Fibroblast of skin of back (primary cell): Measurements from ENCODE around the gene MAP2K6.

Experiments used
- DNase-seq: peaks from one replicate; pipeline ENCODE4 v3.0.0-alpha.2; 2013

The MAP2K6 gene

DNA sequence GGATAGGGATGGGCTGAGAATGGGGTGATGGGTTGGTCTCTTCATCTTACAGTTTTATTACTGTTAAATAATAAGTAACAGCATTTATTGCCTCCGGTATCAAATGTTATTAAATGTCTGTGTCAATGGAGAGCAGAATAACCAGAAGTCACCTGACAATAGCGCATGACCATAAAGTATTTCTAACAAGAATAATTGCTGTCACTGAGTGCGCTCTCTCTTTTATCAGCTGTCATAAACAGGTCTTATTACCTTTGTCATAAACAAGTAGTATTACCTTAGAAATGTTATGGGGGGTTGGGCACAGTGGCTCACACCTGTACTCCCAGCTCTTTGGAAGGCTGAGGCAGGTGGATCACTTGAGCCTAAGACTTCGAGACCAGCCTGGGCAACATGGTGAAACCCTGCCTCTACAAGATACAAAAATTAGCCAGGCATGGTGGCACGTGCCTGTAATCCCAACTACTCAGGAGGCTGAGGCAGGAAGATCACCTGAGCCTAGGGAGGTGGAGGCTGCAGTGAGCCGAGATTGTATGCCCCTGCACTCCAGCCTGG, 120.6 kb downstream of the MAP2K6 start:
- no peak for DNase-seq

DNA sequence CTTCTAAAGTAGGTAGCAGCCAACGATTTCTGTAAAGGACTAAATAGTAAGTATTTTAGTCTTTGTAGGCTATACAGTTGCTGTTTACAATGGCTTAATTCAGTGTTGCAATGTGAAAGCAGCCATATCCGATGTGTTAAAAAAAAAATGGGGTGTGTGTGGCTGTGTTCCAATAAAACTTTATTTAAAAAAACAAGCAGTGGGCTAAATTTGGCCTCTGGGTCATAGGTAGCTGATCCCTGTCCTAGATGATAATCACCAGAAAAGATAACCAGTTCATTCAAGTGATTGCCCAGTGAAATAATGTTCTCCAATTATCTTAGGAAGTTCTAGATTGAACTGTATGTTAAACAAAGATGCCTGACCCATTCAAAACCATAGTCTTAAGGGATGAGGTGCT, 124.3 kb downstream of the MAP2K6 start:
- DNase-seq, result no peak

DNA sequence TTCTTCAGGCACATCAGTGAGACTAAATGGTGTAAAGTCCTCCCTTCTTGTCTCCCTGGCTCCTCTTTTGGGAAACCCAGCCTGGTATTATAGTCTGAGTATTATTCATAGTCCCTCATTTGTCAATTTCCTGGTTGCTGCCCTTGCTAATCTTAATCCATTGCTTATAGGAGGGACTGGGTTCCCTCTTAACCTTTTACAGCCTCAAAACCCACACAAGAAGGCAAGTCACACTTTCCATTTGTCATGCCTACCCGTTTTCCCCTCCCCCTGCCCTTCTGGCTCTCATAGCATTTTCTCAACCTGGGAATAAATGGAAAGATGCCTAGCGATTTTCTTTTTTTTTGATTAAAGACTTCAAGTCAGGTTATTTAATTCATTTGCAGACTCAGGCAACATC, 124.8 kb downstream of the MAP2K6 start:
- no peak for DNase-seq

DNA sequence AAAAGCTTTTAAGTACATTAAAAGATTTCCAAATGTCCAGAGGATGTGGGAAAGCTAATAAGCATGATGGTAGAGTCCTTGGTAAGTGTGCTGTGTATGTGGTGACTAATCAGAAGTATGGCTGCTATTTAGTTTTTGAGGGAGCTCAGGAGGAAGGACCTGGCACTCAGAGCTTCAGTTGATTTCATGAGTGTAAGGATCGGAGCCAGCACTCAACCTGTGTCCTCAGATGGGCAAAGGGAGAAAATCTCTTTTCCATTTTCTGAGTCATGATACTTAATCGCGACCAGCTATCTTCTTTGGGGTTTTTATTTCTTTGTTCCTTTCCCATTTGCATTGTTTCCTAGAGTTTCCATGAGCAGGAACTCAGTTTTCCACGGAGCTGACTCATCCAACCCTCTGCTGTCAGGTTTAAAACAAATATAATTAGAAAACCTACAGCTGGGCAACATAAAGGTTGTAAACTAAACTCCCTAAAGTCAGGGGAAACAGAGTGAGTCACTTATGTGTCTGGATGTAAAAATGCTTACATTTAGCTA, 125.4 kb downstream of the MAP2K6 start:
- DNase-seq, result peak; percentile 41

DNA sequence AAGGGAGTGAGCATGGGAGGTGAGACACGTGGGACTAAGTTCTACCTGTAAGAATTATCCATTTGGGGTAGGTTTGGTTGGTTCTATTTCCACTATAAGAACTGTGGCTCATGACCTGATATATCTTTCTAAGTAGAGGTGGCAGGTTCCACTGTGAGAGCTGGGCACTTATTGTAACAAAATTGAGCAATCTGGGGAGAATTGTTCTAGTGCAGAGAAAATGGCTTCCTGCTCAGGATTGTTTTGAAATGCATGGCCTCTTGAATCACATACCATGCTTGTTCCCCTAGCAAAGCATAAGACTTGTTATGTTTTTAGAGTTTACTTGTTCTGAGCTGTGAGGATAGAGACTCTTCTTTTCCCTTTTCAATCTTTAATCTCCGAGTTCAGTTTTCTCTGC, 125.9 kb downstream of the MAP2K6 start:
- no peak for DNase-seq

DNA sequence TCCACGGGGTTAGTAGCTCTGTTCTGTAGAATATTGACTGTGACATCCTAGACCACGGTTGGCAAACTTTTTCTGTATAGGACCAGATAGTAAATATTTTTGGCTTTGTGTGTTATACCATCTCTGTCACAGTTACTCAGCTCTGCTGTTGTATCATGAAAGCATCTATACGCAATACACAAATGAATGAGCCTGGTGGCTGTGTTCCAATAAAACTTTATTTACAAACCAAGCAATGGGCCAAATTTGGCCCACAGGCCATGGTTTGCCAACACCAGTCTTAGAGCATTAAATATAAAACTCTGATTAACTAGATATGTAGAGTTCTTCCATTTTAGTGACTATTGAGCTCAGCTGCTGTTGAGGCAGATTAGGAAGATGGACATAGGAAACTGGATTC, 132.7 kb downstream of the MAP2K6 start:
- DNase-seq, result no peak

DNA sequence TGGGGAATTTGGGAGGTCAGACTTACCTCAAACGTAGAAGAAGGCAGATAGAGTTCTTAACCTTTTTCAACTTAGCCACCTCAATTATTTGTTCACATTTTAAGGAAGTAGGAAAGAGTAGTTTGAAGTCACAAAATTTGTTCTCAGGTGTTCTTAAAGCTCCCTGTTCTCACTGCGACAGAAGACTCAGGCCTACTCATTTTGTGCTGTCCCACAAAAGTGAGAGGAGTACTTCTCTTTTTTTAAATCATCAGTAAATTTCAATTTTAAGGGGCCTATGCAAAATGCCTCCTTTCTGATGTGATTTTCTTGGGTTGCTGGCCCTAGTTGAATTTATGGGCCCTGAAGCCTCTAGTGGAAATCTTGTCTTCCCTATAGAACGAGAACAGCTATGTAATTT, 133.4 kb downstream of the MAP2K6 start:
- no peak for DNase-seq

DNA sequence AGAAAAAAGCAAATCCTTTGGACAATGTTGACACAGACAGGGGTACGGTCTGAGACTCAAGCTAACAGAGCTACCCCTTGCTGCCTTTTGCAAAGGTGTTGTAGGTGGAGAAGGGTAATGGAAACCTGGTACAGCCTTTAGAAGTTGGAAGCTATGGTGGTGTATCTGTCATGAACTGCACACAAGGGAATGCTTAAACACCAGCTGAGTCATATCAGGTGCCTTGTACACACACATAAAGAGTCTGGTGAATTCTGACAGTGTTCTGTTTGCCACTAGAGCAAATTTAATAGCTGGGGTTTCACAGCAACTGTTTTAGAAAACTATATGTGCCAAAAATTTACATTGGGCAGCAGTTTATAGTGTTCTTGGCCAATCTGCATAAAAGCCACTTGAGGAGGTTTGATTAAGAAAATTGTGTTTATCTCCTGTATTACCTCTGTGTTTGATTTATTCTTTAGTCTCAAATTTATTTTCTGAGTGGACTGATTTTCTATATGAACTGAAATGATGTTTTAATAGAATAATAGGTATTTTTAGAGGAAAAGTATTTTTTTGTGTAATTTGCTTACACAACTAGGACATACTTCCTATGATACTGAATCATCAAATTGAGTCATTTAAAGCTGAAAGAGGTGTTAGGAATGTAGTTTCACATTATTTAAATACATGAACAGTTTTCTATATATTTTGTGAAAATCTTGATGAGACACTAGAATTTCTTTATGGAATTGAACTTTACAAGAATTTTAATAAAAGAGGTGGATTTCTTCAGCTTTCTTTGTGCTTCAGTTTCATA, 136.9 kb downstream of the MAP2K6 start:
- DNase-seq, result peak; percentile 5

DNA sequence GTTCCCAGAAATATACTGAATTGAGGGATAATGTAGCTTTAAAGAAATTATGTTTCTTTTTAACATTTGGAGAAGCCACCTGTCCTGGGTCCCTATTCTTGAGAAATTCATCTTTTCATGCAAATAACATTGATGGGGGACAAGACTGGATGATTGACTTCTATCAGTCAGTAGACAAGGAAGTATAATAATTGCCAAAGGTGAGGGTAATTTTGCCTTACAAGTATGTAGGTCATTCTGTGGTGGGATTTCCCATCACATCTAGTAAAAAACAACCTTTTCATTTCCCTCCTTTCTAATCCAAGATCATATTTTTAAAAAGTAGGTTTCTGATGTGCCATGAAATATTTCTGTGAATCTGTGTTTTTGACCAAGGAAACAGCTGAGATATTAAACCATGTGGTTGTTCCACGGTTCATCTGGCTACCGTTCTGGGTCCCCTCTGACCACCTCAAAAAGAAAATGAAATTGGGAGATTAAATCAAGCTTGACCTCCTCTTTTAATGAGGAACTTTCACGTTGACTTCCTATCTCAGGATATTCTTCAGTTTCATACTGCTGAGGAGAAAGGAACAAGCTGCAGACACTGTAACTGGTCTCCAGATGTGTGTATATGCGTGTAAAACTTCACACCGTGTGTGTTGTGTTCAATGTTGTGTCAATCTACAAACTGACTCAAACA, 138.6 kb downstream of the MAP2K6 start:
- DNase-seq, result no peak

DNA sequence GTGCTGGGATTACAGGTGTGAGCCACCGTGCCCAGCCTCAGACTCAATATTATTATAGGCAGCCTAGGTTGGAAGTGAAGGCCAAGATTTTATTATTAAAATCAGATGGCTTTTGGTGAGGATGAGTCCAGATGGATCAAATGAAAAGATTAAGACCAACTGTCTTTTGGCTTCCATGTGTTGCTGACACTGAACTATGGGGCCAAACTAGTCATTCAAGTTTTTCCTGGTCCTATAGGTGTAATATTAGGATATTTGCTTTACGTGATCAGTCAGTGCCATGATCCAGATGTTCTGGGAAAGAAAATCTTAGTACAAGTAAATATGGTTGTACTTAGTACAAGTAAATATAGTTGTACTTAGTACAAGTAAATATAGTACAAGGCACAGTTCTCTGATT, 140.6 kb downstream of the MAP2K6 start:
- no peak for DNase-seq

DNA sequence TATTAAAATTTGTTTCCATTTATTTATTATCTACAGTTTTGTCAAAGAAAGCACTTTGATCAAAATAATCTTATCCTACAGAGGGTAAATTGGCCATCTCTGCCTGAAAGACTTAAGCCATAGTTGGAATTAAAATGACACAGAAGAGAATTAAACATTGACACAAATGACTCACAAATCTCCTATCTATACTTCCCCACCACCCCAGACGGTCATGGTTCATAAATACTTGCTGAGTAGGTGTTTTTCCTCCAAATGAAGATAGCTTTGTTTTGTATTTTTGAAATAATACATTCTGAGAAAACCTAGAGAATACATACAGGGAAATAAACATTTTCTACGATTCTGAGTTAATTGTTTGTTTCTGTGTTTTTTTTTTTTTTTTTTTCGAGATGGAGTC, 142.8 kb downstream of the MAP2K6 start:
- DNase-seq, result no peak

DNA sequence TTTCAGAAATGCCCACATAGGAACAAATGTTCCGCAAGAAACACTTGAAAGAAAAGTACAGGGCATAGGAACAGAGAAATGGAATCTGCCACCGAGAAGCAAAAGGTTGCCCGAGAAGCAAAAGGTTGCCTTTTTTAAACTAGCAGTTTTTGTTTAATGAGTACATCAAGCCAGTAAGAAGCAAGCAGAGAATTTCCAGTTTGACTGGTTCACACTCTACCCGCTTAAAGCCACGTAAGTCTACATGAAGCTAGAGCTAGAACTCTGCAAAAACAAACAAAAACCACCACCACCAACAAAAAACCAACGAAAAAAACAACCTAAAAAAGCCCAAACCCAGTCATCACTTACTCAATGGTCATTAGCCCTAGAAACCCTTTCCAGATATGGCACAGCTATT, 144.3 kb downstream of the MAP2K6 start:
- DNase-seq, result no peak

DNA sequence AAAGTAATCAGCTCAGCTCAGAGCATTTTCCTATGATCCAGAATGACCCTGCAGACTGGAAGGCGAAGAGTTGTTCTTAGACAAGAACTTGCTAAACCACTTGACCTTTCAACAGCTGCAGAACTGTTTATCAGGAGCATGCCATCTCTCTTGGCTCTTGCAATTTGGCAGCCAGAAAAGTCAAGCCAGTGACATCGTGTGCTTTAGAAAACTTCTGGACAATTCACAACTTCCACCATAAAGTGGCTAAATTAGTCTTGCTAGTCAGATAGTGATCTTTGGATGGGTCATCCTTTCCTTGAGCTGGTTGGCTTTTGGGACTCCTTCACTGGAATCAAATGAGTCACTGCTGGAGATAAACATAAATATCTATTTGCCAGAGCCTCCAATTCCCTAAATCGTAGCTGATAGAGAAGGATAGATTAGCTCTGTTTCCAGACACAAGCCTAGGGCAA, 146.5 kb downstream of the MAP2K6 start:
- no peak for DNase-seq

DNA sequence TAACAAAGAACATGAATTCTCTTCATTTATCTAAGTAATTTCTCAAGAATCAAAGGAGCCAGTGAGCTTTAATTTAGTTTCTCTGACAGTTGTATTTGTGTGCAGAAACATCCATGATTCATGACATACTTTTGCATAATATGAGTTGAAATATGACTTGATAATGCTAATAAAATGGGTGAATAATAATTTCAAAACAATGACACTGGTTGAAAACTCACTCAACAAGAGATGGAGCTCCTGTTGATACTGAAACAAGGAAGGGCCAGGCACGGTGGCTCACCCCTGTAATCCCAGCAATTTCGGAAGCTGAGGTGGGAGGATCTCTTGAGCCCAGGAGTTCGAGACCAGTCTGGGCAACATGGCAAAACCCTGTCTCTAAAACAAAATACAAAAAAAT, 147.0 kb downstream of the MAP2K6 start:
- DNase-seq, result no peak

DNA sequence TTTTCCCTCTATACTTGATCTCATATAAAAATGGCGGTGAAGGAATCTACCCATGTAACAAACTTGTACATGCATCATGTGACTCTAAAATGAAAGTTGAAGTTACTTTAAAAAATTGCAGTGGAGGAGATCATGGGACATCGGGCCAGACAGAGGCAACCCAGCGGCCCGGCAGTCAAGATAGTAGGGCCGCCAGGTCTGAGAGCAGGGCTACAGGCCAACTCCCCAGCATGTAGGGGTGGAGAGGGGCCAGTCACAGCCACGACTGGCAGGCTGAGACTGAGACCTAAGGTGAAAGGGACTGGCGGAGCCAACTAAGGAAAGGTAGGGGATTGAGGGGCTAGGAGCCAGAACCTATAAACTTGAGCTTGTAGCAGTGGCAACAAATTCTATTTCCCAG, 150.9 kb downstream of the MAP2K6 start:
- DNase-seq, result no peak

DNA sequence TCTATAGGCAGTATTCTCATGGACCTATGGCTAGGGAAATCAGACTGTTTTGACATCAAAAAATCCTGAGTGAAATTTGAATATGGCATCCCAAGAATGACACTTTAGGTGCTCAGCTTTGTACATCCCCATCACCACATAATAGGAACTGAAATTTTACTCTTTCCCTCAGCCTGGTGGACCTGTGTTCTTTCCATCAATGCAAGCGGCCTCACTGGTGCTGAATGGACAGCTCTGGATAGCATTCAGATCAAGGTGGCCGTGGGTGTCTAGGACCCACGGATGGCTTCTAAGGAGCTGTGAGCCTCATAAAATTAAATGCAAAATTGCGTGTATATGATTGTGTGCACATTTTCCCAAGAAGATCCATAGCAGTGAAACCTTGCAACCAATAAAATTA, 152.6 kb downstream of the MAP2K6 start:
- DNase-seq, result peak; percentile 8

DNA sequence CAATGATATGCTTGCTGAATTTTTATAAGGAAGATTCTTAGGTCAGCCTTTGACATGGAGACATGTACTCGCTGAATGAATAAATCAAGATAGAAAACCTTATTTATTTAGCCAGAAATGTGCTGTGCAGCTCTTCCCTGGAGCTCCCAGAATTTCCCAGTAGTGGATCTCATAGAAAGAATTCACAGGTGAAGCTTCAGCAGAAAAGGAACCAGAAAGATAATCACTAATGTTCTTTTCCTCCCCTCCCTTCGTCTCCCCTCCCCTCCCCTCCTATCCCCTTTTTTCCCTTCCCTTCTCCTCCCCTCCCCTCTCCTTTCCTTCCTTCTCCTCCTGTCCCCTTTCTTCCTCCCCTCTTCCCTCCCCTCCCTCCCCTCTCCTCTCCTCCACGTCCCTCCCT, 158.2 kb downstream of the MAP2K6 start:
- DNase-seq, result no peak

DNA sequence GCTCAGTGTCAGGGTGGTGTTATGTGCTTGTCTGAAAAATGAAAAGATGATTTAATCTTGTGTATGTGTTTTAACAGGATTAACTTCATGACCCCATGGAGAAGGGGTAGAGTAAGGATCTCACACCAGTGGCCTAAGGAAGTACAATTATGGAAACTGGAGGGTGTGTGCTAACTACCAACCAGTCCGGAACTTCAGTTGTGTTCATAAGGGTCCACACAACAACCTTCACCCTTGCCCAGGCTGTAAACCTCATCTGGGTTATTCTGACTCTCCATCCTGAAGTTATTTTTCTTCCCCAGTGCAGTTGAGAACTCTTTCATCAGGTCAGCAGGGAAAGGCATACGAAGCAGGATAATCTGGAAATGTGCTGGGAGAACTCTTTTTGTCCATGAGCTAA, 158.9 kb downstream of the MAP2K6 start:
- no peak for DNase-seq

DNA sequence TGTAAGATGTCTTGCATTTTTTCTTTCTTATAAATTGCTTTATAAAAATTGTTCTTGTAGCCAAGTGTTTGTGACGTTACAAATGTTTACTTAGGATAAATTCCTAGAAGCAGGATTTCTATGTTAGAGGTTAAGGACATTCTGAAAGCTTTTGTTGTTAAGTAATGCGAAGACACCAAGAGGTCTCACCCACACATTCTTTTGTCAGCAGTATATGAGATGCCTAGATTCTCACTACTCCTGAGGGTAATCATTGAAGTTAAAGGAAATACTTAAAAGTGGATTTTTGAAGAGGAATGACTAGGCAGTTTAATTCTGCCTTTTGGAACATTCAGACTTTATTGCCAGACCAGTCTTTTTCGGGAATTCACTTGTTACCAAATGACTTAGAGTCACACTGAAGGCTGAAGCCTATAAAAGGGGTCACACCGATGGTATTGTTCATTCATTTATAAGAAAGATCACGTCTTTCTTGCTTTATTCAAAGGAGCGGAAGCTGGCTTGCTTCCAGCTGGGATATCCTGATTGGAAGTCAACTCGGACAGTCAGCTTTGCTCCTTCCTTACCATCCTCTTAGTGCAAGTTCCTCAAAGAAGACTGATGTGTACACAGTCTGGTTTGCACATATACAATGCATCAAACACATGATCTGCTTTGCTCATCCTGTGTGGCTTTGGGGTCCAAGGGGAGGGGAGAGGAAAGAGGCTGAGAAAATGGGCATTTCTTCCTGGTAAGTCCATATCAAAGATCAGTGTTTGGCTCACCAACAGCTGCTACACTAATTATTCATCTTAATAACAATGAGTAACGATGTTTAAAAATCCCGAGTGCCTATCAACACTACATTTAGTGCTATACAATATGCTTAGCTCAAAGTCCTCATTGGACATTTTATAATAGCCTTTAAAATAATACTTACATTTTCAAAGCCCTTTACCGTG, 160.0 kb downstream of the MAP2K6 start:
- peak; percentile 83 for DNase-seq

DNA sequence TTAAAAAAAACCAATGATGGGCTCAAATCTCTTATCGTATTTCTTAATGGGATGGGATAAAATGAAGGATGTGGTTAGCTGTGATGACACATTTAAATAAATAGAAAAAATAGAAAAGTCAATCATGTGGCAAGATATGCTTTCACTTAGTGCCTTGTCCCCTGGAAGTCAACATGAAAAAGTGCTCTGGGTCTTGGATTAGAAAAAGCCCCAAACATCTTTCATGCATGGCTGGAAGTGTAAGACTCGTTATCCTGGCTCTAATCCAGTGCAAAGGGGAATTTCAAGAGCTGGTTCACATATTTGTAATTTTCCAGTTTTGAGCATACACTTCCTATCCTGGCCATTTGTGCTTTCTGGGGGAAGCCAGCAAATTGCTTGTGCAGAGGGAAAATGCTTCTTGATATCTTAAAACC, 160.9 kb downstream of the MAP2K6 start:
- DNase-seq, result peak; percentile 90

DNA sequence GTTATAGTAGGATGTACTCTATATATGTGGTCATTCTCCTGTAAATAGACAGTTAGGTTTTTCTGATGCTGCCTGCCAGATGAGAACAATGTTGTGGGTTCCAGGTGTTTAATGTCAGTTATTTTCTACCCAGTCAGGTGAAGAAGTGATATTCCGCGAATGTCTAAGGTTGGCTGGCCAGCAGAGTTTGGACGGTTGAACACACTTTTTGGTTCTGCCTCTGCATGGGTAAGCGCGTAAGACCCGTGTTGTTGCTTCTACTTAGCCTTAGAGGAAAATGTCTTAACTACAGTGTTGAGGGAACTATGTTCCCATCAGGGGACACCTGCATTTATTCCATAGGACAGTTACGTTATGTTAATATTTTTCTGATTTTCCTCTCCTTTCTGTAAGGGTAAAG, 162.6 kb downstream of the MAP2K6 start:
- no peak for DNase-seq

DNA sequence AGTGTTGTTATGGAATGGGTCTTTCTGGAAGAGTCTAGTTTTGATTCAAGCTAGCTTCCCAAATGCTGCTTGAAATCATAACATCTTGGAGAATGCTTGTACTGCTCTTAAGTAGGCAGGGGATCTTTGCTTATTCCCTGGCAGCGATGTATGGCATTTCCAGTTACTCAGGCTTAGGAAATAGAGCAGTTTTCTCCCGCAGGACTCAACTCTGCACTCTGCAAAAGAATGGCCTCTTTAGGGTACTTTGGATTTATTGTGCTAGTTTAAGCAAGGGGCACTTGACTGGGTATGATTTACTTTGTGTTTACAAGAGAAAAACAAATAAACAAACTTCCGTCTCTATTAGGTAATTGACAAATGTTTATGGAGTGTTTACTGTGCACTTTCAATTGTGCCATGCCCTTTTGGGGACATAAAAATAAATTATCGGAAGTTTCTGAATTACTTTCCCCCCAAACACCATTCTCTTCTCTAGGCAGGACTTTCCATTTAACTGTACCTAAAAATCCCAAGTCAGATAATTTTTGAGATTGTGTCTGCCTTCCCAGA, 164.0 kb downstream of the MAP2K6 start:
- no peak for DNase-seq
